Ramos (cell line): ENCODE data around the gene ZFP92.
"Not testable (repeated sequence)": the region's sequence is repeated elsewhere in the genome, so short reads cannot be mapped to it uniquely, and the experiment has no call there.

Source experiments
- in situ Hi-C: fragments of 300-500 bp; cut with MboI; formaldehyde crosslinking; loops from one replicate; pipeline ENCODE4 v1.14.3; 2022; ENCODE audit warnings: low sequenced_read_pairs; ENCODE audit not compliant: unreplicated experiment

ZFP92 gene

DNA sequence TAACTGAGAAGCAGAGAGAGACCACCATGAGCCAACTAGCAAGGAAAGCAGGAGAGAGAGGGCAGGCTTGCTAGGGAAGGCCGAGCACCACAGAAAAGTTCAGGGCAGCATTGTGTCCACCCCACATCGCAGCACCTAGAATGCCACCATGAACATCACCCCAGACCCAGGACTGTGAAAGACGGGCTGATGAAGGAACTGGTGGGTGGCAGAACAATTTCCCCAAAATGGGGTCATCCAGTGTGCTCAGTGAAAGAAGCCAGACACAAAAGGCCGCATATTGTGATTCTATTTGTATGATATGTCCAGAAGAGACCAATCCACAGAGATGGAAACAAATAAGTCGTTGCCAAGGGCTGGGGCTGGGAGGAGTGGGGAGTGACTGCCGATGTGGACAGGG lies 26.9 kb upstream of the ZFP92 start:
- in situ Hi-C loops: loop anchor here (25.0 kb wide), 1 partner anchor 347 kb away; no protein-coding TSS in a partner anchor

DNA sequence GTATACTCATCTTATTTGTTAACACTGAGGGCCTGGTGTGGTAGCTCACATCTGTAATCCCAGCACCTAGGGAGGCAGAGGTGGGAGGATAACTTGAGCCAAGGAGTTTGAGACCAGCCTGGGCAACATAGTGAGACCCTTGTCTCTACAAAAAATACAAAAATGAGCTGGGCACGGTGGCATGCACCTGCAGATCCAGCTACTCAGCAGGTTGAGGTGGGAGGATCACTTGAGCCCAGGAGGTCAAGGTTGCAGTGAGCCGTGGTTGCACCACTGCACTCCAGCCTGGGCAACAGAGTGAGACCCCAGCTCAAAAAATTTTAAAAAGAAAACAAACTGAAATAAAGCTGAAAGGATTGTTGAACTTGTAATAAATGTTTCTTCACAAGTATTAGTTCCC lies 26.3 kb upstream of the ZFP92 start:
- in situ Hi-C loops: loop anchor here (25.0 kb wide), 1 partner anchor 348 kb away; no protein-coding TSS in a partner anchor

DNA sequence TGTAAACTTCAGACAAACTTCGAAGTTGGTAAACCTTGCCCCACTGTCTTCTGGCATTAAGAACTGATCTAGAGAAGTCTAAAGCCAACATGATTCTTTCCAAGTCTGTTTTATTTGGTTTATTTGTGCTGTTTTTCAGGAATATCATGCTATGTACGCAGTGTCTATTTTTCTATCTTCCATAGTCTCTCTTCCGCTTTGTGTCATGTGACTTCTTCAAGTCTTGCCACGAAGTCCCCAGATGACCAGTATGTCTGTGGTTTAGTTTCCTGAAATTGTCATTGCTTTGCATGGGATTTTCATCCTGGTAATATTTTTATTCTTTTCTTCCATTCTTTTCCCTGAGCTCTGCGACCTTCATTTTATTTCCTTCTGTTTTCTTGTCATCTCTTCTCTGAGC lies 25.2 kb upstream of the ZFP92 start:
- in situ Hi-C loops: loop anchor here (25.0 kb wide), 1 partner anchor 349 kb away; no protein-coding TSS in a partner anchor

DNA sequence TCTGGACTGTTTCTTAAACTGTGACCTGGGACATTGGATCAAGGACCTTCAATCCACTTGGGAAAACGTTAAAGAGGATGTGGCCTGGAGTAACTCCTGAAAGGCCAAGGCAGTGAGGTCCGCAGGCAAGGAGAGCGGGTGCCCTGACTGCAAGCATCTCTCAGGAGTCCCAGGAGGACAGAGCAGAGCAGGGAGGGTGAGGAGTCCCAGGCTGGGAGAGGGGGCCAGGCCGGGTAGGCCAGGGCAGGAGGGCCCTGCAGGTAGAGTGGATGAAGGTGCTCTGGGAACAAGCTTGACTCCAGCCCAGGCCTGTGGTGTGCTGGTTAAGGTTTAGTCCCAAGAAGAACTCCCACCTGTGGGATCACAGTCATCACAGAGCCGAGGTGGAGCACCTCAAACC lies 23.9 kb upstream of the ZFP92 start:
- in situ Hi-C loops: loop anchor here (25.0 kb wide), 1 partner anchor 350 kb away; no protein-coding TSS in a partner anchor

DNA sequence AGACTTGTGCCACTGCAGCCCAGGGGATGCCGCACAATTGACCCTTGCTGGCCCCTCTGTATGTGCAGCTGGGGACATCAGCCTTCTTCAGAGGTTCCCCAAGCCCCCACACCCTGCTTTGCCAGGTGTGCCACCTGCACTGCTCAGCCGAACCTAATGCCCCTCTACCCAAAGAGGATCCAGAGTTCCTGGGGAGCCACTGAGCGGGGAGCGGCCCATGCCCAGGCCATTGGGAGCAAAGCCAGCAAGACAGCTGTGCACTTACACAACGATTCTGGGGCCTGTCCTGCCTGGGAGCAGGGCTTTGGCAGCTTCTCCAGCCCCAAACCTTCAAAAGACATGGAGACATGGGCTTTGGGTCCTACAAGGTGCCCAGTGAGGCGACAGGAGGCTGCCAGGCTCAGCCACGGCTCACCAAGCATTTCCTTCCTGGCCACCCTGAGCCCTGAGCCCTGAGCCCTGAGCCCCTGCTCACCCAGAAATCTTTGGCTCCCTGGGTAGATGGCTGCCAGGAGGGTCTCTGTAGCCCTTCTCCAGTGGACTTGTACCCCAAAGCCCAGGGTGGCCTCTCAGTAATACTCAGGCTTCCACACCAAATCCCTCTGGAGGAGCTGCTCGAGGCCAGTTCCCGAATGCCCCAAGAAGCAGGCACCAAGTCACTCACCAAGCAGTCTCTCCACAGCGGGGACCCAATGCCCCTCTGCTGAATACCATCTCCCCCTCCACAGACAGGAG lies 23.1 kb upstream of the ZFP92 start:
- in situ Hi-C loops: loop anchor here (25.0 kb wide), 1 partner anchor 351 kb away; no protein-coding TSS in a partner anchor

DNA sequence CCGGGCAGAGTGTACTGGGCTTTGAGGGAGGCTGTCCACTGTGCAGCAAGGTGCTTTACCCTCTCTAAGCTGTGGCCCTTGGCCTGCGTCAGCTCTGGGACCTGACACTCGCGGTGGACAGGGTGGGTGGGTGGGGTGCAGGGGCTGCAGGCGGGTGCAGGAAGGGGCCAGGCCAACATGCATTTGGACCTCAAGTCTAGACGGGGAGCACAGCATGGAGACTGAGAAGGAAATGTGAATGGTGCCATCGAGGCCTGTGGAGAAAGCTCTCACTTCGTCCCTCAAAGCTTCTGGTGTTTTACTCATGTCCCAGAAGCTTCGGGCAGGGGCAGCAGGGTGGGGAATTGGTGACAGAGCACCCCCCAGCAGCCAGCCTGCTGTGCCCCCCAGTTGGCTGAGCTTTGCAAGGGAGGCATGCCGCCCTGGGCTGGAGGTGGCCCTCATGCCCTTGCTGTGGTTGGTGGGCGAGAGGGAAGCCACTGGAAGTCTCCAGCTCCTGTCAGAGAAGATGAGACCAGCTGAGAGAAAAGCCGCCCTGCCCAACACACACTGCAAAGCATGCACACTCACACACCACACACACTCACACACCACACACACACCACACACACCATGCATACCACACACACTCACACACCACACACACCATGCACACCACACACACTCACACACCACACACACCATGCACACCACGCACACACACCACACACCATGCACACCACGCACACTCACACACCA lies 22.4 kb upstream of the ZFP92 start:
- in situ Hi-C loops: loop anchor here (25.0 kb wide), 1 partner anchor 352 kb away; no protein-coding TSS in a partner anchor

DNA sequence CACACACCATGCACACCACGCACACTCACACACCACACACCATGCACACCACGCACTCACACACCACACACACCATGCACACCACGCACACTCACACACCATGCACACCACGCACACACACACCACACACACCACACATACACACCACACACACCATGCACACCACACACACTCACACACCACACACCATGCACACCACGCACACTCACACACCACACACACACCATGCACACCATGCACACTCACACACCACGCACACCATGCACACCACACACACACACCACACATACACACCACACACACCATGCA lies 21.9 kb upstream of the ZFP92 start:
- in situ Hi-C loops: loop anchor here (25.0 kb wide), 1 partner anchor 352 kb away; no protein-coding TSS in a partner anchor

DNA sequence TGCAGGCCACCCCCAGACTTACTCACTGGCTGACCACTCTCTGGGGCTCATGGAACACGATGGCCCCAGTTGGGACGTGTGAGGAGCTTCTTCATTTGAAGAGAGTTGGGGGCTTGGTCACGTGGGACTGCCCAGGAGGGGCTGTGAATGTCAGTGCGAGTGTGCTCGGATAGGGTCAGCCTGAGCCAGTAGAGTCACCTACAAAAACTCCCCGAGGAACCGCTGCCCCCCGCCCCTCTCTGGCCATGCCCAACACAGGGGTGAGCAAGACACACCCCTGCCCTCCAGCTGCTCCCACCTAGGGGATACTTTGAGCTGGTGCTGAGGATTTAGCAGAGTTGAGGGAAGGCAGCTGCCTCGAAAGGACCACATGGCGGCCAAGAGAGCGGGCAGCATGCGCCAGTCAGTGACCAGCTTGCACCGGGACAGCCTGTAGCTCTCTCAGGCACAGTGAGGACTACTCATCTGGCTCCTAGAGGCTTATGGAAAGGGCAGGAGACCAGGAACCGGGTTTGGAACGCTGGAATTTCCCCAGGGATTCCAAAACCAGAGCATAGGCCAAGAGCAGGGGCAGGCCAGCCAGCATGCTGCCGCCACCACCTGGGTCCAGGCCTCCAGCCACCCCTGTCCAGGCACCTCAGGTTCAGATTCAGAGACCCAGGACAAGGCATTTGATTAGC lies 18.5 kb upstream of the ZFP92 start:
- in situ Hi-C loops: loop anchor here (25.0 kb wide), 1 partner anchor 355 kb away; no protein-coding TSS in a partner anchor

DNA sequence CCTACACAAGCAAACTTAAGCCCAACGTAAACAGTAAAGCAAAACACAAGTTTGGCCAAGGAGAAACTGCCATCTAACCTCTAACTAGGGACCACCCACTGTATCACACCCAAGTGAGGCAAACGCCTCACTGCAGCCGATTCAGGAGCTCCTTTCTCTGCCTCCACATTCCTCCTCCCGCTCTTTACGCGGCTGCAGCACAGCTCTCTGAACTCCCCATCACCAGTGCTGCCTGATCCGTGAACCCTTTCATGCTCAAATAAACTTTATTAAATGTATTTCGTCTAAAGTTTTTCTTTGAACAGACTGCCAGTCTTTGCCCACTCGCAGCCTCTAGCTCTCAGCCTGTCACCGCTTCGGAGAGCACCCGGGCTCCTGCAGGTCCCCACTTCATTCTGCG lies 16.7 kb upstream of the ZFP92 start:
- in situ Hi-C loops: loop anchor here (25.0 kb wide), 1 partner anchor 357 kb away; no protein-coding TSS in a partner anchor

DNA sequence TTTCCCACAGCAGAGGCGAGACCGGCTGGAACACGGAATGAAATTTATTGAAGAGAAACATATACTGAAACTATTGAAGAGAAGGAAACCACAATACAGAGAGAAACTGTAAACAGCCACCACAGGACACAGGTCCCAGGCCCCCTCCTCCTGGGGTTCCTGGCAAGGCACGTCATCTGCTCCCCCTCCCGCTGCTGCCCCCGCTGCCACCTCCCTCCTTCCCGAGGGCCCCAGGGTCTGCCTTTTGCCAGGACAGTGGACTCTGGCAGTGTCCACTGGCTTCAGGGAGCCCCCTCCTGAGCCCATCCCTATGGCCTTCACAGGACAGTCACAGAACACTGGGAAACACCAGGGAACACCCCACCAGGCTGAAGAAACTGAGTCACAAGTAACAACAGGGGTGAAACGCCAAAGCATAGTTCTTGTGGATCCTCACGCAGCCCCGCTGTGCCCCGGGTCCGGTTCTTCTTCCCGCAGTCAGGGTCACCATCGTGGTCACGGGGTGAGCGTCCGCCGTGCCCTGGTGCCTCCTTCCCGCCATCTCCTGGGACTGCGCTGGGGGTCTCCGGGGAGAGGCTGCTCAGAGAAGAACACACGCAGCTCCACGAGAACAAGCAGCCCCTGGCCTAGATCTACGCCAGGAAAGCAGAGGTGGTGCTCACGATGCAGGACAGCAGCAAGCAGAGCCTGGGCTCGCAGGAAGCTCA lies 15.5 kb upstream of the ZFP92 start:
- in situ Hi-C loops: loop anchor here (25.0 kb wide), 1 partner anchor 358 kb away; no protein-coding TSS in a partner anchor

DNA sequence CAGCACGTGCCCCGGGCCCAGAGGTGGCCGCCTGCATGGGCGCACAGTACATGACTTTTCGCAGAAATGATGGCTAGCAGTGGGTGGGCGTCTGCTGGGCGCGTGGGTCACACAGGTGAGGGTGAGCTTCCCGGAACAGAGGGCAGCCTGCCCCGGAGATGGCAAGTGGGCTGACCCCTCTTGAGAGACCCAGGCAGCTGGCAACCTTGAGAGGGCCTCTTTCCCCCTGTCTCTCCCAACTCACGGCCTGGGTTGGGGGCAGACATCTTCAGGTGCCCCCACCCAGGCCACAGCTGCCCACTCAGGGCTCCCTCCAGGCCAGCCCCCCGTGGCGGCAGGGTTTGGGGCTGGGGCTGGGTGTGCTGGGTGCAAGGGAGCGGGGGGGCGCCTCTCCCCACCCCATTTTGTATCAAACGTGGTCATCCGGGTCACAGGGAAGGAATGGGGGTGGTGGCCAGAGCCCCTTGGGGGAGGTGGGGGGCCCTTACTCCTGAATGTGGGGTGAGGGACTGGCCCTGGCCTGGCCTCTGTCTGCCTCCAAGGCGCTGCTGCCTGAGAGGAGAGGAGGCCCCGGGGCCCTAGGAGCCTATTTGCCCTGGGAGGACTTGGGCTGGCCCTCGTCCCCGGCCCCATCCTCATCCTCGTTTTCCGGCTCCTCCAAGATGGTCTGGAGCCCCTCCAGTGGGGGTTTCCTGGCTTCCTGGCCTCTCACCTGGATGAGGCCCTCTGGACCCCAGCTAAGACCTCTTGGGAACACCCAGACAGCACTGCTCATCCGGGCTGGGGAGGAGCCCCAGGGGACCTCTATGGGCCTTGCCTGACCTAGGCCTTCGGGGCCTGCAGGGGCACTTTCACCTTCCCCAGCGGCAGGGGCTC lies 14.7 kb upstream of the ZFP92 start:
- in situ Hi-C loops: loop anchor here (25.0 kb wide), 1 partner anchor 359 kb away; no protein-coding TSS in a partner anchor

DNA sequence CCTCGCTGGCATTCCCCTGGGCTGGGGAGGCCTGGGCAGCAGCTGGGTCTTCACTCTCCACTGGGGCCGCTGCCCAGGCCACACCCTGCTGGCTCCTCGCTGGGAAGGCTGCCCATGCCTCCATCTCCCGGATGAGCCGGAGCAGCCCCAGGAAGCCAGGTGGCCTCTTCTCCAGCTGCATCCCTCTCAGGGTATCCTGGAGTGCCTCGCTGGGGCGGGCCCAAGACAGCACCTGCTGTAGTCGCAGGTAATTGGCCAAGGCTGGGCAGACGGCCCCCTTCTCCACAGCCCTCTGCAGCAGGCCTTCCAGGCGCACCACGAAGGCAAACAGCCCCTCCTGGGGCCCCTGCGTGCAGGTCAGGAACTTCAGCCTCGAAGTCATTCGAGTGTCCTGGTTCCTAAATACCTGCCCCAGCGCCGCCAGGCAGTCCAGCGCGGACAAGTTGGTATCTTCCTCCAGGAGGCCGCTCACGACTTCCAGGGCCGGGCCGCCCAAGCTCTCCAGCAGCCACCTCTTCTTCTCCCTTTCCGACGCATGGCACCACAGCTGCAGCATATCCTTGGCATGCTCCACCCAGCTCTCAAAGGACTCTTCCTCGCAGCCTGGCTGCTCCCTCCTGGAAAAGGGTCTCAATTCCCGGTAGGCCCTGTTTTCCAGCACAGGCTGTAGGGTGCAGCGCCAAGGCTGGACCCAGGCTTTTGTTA lies 13.9 kb upstream of the ZFP92 start:
- in situ Hi-C loops: loop anchor here (25.0 kb wide), 1 partner anchor 360 kb away; no protein-coding TSS in a partner anchor

DNA sequence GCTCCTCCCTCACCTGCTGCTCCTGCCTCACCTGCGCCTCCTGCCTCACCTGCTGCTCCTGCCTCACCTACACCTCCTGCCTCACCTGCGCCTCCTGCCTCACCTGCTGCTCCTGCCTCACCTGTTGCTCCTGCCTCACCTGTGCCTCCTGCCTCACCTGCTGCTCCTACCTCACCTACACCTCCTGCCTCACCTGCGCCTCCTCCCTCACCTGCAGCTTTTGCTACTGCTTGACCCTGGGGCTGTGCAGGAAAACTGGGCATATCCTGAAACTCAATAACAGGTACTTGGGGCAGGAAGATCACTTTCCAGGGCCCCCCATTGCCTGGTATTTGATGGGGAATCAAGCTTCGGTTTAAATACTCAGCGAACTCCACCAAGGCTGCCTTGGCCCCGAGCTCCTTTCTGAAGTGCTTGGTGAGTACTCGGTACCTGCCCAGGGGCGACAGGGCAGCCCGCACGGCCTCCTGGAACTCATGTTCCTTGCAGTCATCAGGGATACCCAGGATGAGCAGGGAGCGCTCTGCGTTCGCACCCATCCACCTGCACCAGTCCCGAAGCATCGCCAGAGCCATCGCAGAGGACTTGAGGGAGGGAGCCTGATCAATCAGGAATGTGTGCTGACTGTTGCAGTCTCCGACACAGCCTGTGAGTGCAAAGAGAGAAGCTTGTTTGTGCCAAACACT lies 12.9 kb upstream of the ZFP92 start:
- in situ Hi-C loops: loop anchor here (25.0 kb wide), 1 partner anchor 361 kb away; no protein-coding TSS in a partner anchor

DNA sequence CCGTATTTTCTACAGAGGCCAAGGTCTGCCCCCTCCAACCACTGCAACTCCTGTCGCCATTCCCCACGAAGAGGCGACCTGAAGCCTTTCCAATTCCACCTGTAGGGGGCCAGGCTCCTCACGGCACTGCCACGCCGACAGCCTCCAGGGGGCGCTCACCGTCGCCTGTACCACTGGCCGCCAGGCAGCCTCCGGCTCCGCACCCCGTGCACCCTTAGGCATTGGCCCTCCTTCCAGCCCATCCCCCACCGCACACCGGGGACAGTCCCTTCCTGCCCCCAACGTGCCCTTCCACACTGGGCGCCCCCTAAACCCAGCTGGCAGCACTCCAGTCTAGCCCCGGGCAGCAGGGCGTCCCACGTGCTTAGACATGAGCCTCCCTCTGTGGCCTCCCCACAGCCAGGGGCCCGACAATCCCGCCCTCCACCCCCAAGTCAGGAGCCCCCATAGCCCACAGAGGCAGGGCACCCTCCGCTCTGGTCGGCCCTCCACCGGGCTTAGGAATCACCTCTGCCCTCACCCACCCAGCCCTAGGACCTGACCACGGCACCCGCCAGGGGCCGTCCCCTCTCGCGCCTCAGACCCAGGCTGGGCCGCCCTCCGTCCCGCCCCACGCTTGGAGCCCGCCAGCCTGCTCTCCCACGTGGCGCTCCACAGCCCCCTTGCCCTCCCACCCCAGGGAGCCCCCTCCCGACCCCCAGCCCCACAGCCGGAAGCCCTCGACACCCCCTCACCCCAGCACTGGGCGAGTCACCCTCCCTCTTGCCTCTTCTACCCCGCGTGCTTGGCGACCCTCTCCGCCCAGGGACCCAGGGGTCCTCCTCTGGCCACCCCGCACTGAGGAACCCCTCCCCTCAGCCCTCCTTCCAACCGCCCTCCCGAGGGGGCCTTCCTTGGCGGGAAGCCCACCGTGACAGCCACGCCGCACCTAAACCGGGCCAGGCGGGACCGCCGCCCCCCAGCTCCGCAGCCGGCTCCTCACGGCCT lies 10.8 kb upstream of the ZFP92 start:
- in situ Hi-C loops: no loop called here

DNA sequence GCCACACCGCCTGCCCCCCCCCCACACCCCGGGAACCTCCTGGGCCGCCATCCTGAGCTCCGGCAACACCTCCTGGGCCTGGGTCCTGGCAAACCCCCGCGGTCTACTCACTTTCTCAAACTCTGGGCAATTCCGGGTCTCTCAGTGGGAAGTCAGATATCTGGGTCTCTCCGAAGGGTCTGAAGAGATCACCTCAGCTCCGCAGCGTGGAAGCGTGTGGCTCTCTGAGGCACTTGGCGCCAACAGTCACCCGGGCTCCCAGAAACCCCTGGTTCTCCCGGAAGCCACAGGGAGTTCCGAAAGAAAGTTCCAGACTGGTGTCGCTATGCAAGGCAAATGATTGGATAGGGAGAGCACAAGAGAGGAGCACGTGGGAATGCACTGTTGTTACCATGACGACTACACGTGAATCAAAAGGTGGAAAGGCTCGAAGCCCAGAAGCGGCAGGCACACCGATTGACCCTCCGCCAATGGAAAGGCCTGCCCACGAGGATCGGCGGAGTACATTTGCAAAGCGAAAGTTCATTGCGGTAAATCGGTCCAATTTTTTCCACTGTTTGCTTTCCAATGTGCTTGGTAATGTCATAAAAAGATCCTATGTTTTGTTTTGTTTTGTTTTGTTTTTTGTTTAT lies 10.0 kb upstream of the ZFP92 start, which contains the start of gene PNMA6E:
Gene PNMA6E (minus strand): TSS at position 218 of the 632 bp plus-strand sequence. CDS start 2,501 bp downstream, outside the sequence.
- in situ Hi-C loops: no loop called here

DNA sequence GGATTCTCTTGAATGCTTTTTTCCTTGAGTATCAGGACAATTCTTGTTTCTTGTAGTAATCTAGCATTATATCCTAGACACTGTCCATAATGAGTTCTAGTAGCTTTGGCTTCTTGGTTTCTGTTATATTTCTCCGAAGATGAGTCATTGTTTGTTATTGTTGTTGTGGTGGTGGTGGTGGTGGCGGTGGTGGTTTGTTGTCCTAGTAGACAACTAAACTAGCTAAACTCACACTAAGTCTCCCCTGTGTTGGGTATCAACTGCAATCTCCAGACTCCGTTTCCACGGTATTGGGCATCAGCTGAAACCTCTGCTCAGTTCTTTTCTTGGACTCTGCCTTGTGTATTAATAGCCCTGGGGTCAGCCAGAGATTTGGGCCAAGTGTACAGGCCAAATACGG lies 6.9 kb upstream of the ZFP92 start:
- in situ Hi-C loops: not testable (repeated sequence)
